ENCODE results near the gene PLEKHG3.

Gene PLEKHG3

DNA sequence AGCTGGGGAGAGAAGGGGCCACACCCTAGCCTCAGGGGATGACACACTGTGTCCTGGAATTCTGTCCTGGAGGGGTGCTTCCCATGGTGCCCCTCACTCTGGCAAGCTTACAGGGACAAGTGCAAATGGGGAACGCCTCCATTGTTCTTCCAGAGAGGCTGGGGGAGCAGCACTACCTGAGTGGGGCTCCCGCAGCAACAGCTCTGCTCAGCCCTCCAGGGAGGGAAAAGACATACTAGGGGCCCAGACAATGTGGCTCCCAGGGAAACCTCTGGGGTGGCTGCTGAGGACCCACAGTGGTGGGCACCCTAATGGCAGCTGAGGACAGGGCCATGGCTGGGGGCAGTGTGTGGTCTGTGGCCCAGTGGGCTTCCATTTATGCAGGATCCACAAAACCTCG is 69.4 kb downstream of the PLEKHG3 start:
- Histone ChIP-seq H3K36me3 (ENCODE audit: control insufficient read depth, insufficient read depth, low read length) (no peaks in the 10 kb centered on the region), H3K27me3 (replicated peaks; ENCODE audit: control insufficient read depth, insufficient read depth, low read length) (no peaks in the 10 kb centered on the region), H3K4me3 (replicated peaks; ENCODE audit: low read depth, low read length) (no peak overlapping the region)
- no peak for DNase-seq (ENCODE audit: extremely low read depth, insufficient read length)
- TF ChIP-seq, protein P1, sequence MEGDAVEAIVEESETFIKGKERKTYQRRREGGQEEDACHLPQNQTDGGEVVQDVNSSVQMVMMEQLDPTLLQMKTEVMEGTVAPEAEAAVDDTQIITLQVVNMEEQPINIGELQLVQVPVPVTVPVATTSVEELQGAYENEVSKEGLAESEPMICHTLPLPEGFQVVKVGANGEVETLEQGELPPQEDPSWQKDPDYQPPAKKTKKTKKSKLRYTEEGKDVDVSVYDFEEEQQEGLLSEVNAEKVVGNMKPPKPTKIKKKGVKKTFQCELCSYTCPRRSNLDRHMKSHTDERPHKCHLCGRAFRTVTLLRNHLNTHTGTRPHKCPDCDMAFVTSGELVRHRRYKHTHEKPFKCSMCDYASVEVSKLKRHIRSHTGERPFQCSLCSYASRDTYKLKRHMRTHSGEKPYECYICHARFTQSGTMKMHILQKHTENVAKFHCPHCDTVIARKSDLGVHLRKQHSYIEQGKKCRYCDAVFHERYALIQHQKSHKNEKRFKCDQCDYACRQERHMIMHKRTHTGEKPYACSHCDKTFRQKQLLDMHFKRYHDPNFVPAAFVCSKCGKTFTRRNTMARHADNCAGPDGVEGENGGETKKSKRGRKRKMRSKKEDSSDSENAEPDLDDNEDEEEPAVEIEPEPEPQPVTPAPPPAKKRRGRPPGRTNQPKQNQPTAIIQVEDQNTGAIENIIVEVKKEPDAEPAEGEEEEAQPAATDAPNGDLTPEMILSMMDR (IDR thresholded peaks at IDR 0.05; ENCODE audit: insufficient read depth, low read length, poor library complexity, severe bottlenecking), result no peak

DNA sequence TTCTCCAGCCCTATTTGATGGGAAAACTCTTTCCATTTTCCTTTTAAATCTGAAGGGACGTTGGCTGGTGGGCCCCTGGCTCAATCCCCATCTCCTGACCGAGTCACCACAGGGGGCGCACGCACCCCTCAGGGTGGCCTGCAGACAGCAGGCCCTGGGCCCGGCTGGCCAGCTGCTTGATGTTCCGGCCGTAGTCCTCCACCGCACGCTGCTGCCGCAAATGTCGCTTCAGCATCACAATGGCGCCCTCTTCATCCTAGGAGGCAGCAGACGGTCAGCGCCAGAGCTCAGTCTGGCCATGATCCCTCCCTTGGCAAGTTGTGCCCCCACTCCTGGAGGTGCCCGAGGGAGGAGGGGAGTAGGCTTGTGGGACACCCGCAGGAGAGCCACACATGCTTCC is 70.0 kb downstream of the PLEKHG3 start:
- Histone ChIP-seq H3K4me3 (replicated peaks; ENCODE audit: low read depth, low read length) (no peak overlapping the region), H3K27me3 (replicated peaks; ENCODE audit: control insufficient read depth, insufficient read depth, low read length) (no peaks in the 10 kb centered on the region), H3K36me3 (ENCODE audit: control insufficient read depth, insufficient read depth, low read length) (no peaks in the 10 kb centered on the region)
- DNase-seq (ENCODE audit: extremely low read depth, insufficient read length), result no peak
- TF ChIP-seq, protein P1 (IDR thresholded peaks at IDR 0.05; ENCODE audit: insufficient read depth, low read length, poor library complexity, severe bottlenecking), result no peak

DNA sequence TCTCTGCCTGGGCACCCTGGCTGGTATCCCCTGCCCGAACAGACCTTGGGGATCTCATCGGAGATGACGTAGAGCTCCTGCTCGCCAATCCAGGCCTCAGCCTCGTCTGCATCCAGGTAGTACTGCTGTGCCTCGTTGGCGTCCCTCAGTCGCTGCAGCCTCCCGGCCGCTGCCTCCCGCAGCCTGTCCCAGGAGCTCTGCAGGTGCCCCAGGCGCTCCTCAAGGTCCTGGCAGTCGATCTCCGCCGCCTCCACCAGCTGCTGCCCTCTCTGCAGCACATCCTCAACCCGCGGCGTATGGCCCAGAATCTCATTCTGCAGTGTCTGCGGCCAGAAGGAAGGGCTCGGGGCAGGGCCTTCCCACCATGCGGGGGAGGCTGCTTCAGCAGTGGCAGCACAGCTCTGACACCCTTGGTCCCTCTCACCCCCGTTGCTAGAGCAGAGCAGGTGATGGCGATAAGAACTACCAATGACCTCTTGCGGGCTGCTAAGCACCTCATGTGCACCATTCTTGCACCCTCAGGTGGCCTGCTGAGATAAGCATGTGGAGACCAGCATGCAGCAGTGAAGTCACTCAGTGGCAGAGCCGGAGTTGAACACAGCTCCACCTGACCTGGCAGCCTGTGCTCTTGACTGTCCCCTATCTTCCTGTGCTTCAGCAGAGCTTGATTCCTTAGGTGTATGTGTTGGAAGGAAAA is 71.0 kb downstream of the PLEKHG3 start:
- Histone ChIP-seq H3K4me3 (replicated peaks; ENCODE audit: low read depth, low read length) (no peak overlapping the region), H3K27me3 (replicated peaks; ENCODE audit: control insufficient read depth, insufficient read depth, low read length) (no peaks in the 10 kb centered on the region), H3K36me3 (ENCODE audit: control insufficient read depth, insufficient read depth, low read length) (no peaks in the 10 kb centered on the region)
- TF ChIP-seq, protein P1 (IDR thresholded peaks at IDR 0.05; ENCODE audit: insufficient read depth, low read length, poor library complexity, severe bottlenecking), result no peak
- no peak for DNase-seq (ENCODE audit: extremely low read depth, insufficient read length)

DNA sequence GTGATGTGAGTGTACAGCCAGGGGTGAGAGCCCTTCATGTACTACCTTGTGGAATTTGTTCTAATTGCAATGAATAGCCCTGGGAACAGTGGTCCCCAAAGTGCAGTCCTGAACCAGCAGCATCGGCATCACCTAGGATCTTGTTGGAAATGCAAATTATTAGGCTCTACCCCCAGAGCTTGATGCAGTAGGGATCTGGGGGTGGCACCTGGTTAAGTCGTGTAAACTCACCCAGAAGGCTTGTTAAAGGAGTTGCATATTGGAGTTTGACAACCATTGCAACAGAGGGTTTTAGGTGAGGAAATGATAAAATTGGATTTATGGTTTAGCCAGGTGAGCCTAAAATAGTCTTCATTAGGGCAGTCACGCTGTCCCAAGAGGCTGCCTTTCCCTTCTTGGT is 73.2 kb downstream of the PLEKHG3 start:
- DNase-seq (ENCODE audit: extremely low read depth, insufficient read length), result no peak
- TF ChIP-seq, protein P1 (IDR thresholded peaks at IDR 0.05; ENCODE audit: insufficient read depth, low read length, poor library complexity, severe bottlenecking), result no peak
- H3K27me3 ChIP-seq (replicated peaks; ENCODE audit: control insufficient read depth, insufficient read depth, low read length), result no peaks in the 10 kb centered on the region
- no peaks in the 10 kb centered on the region for H3K36me3 ChIP-seq (ENCODE audit: control insufficient read depth, insufficient read depth, low read length)
- H3K4me3 ChIP-seq (replicated peaks; ENCODE audit: low read depth, low read length), result no peak overlapping the region

DNA sequence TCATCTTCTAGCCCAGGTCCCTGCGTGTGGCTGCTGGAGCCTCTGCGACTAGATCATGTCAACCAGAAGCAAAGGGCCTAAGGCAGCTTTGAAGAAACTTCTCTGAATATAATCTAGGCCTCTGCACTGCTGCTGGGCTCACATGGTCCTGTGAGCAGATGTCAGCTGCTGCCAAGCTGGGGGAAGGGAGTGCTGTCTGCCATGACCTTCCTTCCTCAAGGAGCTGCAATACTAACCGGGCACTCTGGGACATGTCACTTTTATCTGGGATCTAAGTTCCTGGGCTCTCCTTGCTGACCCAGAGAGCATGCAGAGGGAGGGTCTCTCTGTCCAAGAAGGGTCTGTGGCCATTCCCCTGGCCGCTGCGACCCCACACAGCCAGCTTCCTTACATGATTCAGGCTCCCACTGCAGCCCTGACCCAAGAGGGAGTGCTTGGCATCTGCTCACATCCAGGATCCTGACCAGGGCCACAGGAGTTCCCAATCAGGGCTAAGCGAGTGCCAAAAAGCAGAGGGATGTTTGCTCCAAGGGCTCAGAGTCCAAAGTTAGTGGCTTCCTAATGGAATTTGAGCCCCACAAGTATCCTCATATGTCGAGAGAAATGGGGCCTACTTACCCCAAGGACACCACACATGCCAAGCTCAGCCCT is 74.0 kb downstream of the PLEKHG3 start:
- DNase-seq (ENCODE audit: extremely low read depth, insufficient read length), result no peak
- Histone ChIP-seq H3K4me3 (replicated peaks; ENCODE audit: low read depth, low read length) (no peak overlapping the region), H3K27me3 (replicated peaks; ENCODE audit: control insufficient read depth, insufficient read depth, low read length) (no peaks in the 10 kb centered on the region), H3K36me3 (ENCODE audit: control insufficient read depth, insufficient read depth, low read length) (no peaks in the 10 kb centered on the region)
- TF ChIP-seq, protein P1 (IDR thresholded peaks at IDR 0.05; ENCODE audit: insufficient read depth, low read length, poor library complexity, severe bottlenecking), result no peak

Measured in GM06990 (cell line).